Body of pancreas (tissue), 4 donors: Measurements from ENCODE around the gene PXMP4.

Experiments
- CTCF ChIP-seq, 7 experiments: fragments of 450-650 bp in 4 of 7; fragments of 200-600 bp in 3 of 7; sonication (generic) in 3 of 7; IDR thresholded peaks; one replicate each; pipeline ENCODE4 v1.5.1; 2016 to 2019; ENCODE audit warnings: antibody characterized with exemption in 7 of 7
- POLR2A ChIP-seq, 3 donors: fragments of 450-650 bp; IDR thresholded peaks; one replicate each; pipeline ENCODE4 v1.6.1; 2016; ENCODE audit warnings: antibody characterized with exemption in 3 of 3, mild to moderate bottlenecking in 2 of 3

GRCh38 chr20:33730946-33731692 lies 11.0 kb upstream of the PXMP4 start:
- TF ChIP-seq CTCF (IDR thresholded peaks at IDR 0.05) (no peak), POLR2A (IDR thresholded peaks at IDR 0.05) (no peak)
